GM23338 (cell line): ENCODE results near the gene FZD2.

Experiments
- CTCF ChIP-seq, 2 experiments: fragments of 200-600 bp in 1 of 2; sonication (generic) in 1 of 2; conservative IDR thresholded peaks; 2 replicates each; pipeline versions ENCODE4 v1.5.1 to v1.6.1; 2016 to 2017; ENCODE audit warnings: antibody characterized with exemption in 2 of 2, low read depth in 2 of 2, mild to moderate bottlenecking in 2 of 2, moderate library complexity in 1 of 2
- POLR2AphosphoS5 ChIP-seq: IDR thresholded peaks from 2 replicates; pipeline ENCODE4 v1.6.1; 2016; ENCODE audit warnings: antibody characterized with exemption, low read depth

- no peak for TF ChIP-seq CTCF (conservative IDR thresholded peaks at IDR 0.05; ENCODE audit: low read depth in 2 of 2)
- no peak for TF ChIP-seq POLR2AphosphoS5
Observed at GRCh38 chr17:44552361-44552760, 4.9 kb upstream of the FZD2 start.
